C4-2B (cell line): ENCODE measurements around the gene SYNPO2.

Source experiments
- H3K27ac ChIP-seq: fragments of 450-650 bp; 2 replicates; pipeline ENCODE4 v1.5.1; 2017
- ZFX ChIP-seq: fragments of 450-650 bp; IDR thresholded peaks from 2 replicates; pipeline ENCODE4 v1.6.1; 2017
- TF ChIP-seq, protein P1 (sequence below): fragments of 450-650 bp; conservative IDR thresholded peaks from 2 replicates; pipeline ENCODE4 v1.5.1; 2017; ENCODE audit warnings: mild to moderate bottlenecking

Gene SYNPO2

DNA sequence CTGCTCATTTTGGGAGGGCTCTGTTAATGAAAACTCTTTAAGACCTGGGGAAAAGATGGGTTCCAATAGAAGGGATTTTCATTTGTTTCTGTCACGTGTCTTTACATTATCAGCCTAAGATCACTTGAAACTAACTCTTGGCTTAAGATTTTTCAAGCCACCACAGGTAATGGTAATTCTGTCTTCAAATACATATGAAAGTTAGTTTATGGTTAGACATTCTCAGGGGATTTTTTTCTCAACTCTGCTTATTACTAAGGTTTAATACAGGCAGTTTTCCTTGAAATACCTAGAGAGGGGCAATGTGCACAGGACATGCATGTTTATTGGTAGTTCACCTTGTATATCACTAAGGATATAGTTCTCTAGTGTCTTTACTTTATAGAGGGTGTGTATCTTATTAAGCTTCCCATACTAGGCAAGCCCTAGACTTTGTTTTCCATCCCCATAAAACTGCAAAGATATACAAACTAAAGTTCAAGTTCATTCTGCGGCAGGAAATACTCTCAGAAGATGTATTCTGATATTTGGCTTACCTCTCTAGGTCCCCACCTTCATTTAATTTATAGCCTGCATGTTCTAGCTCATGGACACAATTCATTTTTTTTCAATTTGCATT is 208.7 kb downstream of the SYNPO2 start:
- TF ChIP-seq, protein P1, sequence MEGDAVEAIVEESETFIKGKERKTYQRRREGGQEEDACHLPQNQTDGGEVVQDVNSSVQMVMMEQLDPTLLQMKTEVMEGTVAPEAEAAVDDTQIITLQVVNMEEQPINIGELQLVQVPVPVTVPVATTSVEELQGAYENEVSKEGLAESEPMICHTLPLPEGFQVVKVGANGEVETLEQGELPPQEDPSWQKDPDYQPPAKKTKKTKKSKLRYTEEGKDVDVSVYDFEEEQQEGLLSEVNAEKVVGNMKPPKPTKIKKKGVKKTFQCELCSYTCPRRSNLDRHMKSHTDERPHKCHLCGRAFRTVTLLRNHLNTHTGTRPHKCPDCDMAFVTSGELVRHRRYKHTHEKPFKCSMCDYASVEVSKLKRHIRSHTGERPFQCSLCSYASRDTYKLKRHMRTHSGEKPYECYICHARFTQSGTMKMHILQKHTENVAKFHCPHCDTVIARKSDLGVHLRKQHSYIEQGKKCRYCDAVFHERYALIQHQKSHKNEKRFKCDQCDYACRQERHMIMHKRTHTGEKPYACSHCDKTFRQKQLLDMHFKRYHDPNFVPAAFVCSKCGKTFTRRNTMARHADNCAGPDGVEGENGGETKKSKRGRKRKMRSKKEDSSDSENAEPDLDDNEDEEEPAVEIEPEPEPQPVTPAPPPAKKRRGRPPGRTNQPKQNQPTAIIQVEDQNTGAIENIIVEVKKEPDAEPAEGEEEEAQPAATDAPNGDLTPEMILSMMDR, result no peak
- TF ChIP-seq ZFX, result no peak
- H3K27ac ChIP-seq, result no peak overlapping the region

DNA sequence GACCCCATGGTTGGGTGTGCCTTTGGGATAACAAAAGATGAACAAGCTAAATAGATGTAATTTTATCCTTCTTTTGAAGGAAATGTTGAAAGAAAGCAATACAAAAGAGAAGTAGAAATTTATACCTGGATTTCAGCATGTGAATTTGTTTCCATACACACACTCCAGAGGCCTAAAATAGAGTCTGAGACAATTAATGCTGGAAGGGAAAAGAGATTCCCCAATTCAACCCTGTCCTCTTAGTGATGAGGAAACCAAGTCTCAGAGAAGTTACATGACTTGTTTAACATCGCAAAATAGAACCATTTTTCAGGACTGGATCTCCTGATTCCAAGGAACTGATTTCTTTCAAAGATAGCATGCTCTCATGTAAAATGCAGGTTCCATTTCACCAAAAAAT is 209.7 kb downstream of the SYNPO2 start:
- no peak overlapping the region for H3K27ac ChIP-seq
- TF ChIP-seq ZFX, result no peak
- TF ChIP-seq, protein P1, result no peak

- H3K27ac ChIP-seq, result no peak overlapping the region
- TF ChIP-seq, protein P1, result no peak
- TF ChIP-seq ZFX, result no peak
Measured at GRCh38 chr4:119099227-119099810, 210.7 kb downstream of the SYNPO2 start.

DNA sequence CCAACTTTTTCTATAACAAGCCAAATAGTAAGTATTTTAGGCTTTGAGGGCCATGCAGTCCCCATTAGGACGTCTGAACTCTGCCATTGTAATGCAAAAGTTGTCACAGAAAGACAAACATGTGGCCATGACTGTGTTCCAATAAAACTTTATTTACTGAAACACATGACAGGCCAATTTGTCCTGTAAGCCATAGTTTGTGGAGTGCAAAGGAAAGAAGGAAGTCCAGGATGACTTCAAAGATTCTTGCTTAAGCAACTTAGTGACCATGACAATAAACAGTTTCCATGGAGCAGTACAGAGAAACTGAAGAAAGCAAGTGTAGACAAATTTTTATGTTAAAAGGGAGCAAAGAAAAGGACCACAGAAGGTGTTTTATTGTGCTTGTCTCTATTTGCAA is 212.0 kb downstream of the SYNPO2 start:
- TF ChIP-seq ZFX, result no peak
- TF ChIP-seq, protein P1, result no peak

GRCh38 chr4:119103263-119103662 is 214.6 kb downstream of the SYNPO2 start:
- no peak overlapping the region for H3K27ac ChIP-seq
- TF ChIP-seq, protein P1, result no peak
- TF ChIP-seq ZFX, result no peak

More for the DNA sequence above, 212.0 kb downstream of the SYNPO2 start:
- no peak overlapping the region for H3K27ac ChIP-seq

GRCh38 chr4:119104644-119105273 is 216.1 kb downstream of the SYNPO2 start:
- H3K27ac ChIP-seq, result no peak overlapping the region
- TF ChIP-seq, protein P1, result no peak
- TF ChIP-seq ZFX, result no peak

- no peak overlapping the region for H3K27ac ChIP-seq
Measured at GRCh38 chr4:119105605-119106004, 217.0 kb downstream of the SYNPO2 start.

More at GRCh38 chr4:119105605-119106004, 217.0 kb downstream of the SYNPO2 start:
- TF ChIP-seq ZFX, result no peak
- TF ChIP-seq, protein P1, result no peak
